OCI-LY7 (cell line): ENCODE measurements around the gene DMXL1.

ENCODE experiments used
- CTCF ChIP-seq: fragments of 200-600 bp; sonication (generic); conservative IDR thresholded peaks from 2 replicates; pipeline ENCODE4 v1.5.1; 2014; ENCODE audit warnings: mild to moderate bottlenecking, antibody characterized with exemption, low read length, moderate library complexity, mixed read lengths
- EZH2phosphoT487 ChIP-seq: fragments of 200-600 bp; sonication (generic); IDR thresholded peaks from 2 replicates; pipeline ENCODE4 v1.6.1; 2018; ENCODE audit warnings: low read depth, borderline replicate concordance, mild to moderate bottlenecking, mixed run types, antibody characterized with exemption, low read length, moderate library complexity, mixed read lengths

DNA sequence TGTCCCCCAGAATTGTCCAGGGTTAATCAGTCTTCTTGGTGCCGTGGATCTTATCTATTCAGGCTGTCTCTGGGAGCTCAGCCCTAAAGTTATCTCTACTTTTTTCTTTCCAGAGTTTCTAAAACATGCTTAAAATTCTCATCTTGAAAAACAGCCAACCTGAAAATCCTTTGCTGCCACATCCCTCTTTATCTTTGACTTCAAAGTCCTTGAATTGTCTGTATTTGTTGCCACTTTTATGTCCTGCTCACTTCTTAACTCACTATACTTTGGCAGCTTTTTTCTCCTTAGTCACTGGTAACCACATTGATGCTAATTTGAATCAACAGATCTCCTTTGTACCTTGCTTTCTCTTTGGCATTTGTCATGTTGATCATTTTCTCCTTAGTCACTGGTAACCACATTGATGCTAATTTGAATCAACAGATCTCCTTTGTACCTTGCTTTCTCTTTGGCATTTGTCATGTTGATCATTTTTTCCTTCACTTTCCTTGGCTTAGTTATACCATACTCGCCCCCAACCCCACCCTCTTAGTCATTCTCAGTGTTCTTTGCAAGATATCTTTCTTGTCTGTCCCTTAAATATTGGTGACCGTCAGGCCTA lies 8.5 kb downstream of the DMXL1 start:
- TF ChIP-seq CTCF: no peak
- TF ChIP-seq EZH2phosphoT487: no peak
